IPS DF 4.7 (cell line): ENCODE measurements around the gene CHRND.
"Not testable (repeated sequence)": the region's sequence is repeated elsewhere in the genome, so short reads cannot be mapped to it uniquely, and the experiment has no call there.

Source experiments
- DNase-seq: peaks from one replicate; pipeline ENCODE4 v3.0.0-alpha.2; 2013; ENCODE audit warnings: low spot score; ENCODE audit errors: extremely low read depth

Gene CHRND

DNA sequence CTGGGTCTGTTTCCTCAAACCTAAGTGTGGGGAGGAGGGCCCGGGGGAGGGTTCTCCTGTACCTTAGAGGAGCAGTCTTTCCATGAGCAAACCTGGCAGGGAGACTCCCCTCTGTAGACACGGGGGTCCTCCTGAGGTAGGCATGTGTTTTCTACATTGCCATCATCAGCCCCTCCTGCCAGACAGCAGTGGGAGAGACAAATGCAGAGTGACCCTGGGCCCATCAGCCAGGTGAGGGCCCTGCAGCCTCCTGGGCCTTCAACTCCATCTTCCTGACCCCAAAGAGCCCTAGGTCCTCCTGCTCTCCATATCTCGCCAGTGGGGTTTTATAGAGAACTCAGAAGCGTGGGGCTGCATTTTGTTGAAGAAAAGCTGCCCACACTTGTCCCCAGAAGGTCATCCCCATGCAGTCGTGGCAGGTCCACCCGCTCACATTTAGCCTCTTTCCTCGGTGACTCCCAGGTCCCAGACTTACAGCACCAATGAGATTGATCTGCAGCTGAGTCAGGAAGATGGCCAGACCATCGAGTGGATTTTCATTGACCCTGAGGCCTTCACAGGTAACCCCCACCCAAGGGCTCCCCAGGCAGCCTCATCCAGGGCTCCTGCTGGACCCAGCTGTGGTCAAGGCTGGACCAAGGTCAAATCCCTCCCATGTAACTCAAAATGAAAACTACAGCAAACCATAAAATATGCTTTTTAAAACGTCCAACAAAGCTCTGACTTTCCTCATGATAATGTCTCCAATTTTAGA, 16.2 kb downstream of the CHRND start:
- DNase-seq: no peak

DNA sequence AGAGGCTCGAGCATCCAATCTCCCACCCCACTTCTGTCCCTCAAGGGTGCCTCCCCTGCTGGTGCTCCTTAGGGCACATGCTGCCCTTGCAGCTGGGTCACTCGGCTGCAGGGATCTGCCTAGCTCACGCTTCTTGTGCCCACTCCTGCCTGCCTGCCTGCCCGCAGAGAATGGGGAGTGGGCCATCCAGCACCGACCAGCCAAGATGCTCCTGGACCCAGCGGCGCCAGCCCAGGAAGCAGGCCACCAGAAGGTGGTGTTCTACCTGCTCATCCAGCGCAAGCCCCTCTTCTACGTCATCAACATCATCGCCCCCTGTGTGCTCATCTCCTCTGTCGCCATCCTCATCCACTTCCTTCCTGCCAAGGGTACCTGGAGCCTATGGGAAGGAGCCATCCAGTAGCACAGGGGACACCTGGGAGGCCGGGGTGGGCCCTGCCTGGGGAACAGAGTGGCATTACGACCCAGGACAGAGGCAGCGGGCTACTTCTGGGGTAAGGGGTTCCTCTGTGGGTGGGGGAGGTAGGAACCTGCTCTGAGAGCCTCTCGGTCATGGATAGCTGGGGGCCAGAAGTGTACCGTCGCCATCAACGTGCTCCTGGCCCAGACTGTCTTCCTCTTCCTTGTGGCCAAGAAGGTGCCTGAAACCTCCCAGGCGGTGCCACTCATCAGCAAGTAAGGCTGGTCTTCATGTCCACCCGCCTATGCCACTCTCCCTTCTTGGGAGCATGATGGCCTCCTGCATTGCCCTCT, 16.9 kb downstream of the CHRND start:
- no peak for DNase-seq

DNA sequence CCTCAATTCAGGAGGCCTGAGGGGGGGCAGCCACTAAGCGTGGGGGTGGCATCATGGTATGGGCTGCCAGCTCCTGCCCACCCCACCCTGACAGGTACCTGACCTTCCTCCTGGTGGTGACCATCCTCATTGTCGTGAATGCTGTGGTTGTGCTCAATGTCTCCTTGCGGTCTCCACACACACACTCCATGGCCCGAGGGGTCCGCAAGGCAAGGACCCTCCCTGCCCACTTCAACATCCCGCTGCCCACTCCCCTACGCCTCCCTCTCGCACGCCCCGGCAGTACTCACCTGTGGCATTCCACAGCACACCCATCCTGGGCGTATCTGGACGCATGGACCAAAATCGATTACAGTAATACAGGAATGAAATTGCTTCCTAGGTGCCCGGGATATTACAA, 17.5 kb downstream of the CHRND start:
- no peak for DNase-seq

DNA sequence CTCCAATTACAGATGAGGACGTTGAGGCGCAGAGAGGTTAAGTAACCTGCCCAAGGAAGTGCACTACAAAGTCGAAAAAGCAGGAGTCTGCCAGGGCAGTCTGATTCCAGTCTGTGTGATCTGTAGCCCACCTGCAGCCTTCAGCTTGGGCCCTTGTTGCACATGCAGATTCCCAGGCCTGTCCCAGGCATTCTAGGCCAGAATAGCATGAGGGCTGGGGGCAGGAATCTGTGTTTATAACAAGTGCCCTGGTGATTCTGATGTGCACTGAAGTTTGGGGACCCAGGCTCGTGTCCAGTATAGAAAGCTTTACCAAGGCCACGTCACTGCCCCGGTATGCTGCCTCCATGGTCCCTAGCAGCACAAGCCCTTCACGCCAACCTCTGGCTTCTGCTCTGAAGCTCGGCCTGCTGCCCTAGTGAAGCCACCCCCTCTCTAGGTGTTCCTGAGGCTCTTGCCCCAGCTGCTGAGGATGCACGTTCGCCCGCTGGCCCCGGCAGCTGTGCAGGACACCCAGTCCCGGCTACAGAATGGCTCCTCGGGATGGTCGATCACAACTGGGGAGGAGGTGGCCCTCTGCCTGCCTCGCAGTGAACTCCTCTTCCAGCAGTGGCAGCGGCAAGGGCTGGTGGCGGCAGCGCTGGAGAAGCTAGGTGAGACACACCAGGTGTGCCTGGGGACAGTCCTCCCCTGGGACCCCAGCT, 18.1 kb downstream of the CHRND start:
- no peak for DNase-seq

DNA sequence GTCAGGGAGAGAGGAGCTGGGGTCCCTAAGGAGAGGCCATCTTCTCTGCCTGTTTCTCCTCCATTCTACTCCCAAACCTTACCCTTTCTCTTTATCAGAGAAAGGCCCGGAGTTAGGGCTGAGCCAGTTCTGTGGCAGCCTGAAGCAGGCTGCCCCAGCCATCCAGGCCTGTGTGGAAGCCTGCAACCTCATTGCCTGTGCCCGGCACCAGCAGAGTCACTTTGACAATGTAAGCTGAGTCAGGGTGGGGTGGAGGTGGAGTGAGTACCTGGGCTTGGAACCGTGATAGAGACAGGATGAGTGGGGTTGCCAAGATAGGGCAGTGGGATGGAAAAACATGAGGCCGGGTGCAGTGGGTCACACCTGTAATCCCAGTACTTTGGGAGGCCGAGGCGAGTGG, 18.7 kb downstream of the CHRND start:
- no peak for DNase-seq

DNA sequence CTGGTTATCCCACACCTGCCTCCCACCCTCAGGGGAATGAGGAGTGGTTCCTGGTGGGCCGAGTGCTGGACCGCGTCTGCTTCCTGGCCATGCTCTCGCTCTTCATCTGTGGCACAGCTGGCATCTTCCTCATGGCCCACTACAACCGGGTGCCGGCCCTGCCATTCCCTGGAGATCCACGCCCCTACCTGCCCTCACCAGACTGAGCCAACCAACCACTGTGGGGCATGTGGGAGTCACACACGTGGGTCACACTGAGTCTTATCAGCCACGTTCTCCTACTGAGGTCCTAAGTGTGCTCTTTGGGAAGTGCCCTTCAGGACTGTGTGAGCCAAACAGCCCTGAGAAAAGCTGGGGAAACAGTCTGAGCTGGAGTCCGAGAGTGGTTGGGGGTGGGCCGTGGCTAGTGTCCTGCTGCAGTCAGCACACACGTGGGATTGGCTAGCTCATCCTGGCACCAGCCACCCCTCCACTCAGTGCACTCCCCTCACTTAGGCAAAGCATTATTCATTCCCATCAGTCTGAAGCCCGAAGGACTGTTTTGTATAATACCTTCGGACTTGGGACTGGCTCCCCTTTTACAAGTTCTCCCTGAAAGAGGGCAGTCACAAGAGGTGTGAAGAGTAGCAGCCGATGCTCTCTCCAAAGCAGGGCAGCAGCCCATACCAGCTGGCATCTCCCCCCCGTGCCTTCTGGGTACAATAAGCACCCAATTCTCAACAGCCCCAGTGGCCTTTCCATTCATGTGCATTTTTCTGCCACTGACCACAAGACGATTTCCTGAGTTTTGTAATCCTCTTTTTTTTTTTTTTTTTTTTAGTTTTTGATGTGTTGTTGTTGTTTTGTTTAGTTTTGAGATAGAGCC, 19.8 kb downstream of the CHRND start:
- DNase-seq: no peak

DNA sequence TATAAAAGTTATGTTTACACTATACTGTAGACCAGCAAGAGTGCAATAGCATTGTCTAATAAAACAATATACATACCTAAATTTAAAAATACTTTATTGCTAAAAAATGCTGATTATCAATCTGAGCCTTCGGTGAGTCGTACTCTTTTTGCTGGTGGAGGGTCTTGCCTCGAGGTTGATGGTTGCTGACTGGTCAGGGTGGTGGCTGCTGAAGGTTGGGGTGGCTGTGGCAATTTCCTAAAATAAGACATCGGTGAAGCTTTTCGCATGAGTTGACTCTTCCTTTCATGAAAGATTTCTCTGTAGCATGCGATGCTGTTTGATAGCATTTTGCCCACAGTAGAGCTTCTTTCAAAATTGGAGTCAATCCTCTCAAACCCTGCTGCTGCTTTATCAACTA, 22.0 kb downstream of the CHRND start:
- no peak for DNase-seq

DNA sequence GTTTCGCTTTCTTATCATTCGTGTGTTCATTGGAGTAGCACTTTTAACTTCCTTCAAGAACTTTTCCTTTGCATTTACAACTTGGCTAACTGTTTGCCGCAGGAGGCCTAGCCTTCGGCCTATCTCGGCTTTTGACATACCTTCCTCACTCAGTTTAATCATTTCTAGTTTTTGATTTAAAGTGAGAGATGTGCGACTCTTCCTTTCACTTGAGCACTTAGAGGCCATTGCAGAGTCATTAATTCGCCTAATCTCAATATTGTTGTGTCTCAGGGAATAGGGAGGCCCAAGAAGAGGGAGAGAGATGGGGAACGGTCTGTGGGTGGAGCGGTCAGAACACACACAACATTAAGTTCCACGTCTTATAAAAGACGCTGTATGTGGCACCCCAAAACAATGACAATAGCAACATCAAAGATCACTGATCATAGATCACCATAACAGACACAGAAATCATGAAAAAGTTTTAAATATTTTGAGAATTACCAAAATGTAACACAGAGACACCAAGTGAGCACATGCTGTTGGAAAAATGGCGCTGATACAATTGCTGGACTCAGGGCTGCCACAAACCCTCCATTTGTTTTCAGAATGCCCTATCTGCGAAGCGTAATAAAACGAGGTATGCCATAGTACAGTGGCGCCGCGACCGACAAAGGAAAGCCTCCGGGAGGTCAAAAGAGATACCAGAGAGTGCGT, 23.8 kb downstream of the CHRND start:
- DNase-seq: no peak

DNA sequence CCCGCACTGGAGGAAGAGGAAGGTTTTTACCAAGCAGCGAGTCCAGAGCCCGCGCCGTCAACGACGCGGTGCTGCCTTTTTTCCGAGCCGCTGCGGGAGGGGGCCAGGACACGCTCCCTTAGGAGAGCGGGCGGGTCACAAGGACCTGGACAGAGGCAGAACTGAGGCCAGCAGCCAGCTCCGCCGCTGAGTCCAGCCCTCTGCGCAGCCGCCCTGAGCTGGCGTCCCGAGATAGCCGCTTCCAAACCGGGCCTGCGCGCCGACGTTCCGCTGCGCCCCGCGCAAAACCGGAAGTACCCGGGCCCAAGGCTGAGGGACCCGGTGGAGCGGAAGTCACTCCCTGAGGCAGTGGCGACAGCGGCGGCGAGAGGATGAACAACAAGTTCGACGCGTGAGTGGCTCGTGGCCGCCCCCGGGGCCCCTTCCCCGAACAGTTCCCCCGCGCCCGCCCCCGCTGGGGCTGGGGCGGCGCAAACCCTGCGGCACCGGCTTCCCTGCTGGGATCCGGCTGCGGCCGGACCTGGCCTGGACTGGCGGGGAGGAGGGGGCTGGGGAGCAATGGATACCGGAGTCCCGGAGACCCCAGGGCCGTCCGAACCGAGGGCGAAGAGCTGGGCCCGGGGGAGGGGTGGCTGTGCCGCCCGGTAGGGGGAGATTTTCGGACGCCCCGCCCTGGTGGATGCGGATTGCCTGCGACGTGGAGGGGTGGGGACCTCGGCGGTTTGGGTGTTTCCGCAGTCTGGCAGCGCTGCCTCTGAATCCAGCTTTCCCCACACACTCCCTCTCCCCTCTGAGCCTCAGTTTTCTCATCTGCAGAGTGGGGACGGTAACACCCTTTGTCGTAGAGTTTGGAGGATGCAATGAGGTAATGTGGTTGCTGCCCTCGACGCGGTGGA, 24.6 kb downstream of the CHRND start, which contains the start of the genes EIF4E2 and TIGD1:
Gene EIF4E2, plus strand, starts transcription at position 336 of the 896 bp plus-strand sequence. Its CDS starts 36 bp downstream, at position 372.
Gene TIGD1, minus strand, starts transcription at position 204 of the 896 bp plus-strand sequence. CDS start 675 bp downstream, outside the sequence.
- peak; percentile 33 for DNase-seq

DNA sequence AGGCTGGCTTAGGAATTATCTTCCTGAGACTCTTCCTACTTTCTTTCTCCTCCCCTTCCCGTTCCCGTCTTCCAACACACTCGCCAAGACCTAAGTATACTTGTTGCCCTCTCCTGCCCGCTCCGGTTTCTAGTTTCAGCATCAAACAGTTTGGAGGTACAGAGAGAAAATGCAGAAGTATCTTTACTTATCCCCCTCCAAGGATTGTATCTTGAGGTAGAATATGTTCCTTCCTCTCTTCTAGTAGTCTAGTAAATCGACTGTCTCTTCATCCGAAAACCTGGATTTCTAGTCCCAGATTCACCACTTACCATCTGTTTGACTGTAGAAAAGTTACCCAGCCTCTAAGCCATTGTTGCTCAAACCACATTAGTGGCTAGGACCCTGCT, 25.3 kb downstream of the CHRND start:
- peak; percentile 7 for DNase-seq

DNA sequence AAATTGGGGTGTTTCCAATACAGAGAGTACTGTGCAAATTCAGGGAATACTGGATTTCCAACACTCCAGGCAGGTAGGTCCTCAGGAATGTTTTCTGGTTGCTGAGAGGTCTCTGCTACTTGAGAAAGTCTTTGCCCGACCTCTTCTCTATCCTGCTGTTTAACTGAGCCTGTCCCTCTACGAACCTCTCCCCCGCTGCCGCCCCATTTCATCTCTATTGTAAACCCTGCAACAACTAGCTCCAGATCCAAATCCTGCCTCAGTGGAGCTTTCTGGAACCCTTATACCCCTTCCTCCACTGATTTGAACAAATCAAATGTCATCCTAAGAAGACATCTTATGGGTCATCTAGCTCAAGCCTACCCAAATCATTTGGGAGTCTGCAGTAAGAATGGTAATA, 25.8 kb downstream of the CHRND start:
- DNase-seq: no peak

DNA sequence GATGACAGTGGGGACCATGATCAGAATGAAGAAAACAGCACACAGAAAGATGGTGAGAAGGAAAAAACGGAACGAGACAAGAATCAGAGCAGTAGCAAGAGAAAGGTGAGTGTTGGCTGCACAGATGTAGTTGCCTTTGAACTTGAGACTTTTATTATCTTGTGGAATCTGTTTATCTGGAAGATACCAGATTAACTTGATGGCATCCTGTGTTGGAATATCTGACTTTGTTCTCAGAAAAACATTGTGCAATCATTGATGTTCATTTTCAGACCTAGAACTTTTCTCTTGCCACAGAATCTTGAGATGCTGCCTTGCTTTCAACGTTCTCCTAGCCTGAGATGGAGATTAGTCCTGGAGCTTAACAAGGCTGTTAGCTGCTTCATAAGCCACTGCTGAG, 30.5 kb downstream of the CHRND start:
- no peak for DNase-seq

DNA sequence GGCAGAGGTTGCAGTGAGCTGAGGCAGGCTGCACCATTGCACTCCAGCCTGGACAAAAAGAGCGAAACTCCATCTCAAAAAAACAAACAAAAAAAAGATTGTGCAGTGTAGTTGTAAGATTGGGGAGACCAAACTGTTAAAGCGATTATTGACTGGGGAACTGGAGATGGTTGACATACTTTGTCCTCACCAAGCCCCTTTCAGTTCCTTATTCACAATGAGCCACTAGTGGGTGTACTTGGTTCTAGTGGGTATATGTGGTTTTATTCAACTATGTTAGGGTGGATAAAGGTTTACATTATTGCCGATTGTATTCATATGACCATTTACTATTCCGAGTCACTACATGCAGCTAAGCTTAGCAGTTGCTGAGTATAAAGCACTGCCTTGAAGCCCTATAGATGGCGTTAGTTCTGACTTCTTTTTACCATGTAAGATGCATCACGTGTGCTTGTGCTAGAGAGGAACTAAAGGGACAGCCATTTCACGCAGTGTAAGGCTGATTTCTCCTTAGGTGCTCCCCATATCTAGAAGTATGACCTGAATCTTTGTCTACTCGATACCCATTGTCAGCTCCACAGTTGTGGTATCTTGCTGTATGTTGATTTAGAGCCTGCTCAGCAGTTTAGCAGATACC, 36.7 kb downstream of the CHRND start:
- no peak for DNase-seq

DNA sequence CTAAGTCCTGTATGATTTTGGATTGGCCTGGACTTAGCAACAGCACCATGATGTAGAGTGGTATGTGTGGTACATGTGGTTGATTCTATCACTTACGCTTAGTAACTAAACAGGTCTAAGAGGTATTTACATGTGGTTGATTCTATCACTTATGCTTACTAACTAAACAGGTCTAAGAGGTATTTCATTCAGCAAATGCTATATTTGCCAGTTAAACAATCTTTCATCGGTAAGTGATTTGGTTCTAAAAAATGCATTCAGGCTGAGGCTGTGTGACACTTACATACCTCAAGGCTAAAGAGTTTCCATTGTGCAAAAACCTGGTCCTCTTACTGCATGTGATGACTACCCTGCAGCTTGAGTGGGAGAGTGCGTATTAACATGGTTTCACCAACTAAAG, 37.6 kb downstream of the CHRND start:
- no peak for DNase-seq

DNA sequence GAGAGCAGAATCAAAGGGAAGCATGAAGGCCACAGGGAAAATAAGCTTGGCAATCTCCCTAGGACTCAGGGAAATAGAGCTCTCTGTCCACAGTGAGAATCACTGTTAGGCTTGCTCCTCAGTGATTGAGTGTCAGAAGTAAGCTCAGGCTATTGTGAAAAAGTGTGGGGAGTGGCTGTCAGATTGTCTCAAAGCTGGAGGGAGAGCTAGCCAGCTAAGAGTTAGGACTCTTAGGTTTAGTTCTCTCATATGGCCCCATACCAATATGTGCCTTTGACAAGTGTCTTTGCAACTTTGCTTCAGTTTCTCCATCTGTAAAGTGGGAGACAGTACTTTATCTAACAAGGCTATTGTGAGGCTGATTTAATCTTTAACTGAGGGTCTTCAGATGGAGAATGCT, 41.8 kb downstream of the CHRND start:
- no peak for DNase-seq

DNA sequence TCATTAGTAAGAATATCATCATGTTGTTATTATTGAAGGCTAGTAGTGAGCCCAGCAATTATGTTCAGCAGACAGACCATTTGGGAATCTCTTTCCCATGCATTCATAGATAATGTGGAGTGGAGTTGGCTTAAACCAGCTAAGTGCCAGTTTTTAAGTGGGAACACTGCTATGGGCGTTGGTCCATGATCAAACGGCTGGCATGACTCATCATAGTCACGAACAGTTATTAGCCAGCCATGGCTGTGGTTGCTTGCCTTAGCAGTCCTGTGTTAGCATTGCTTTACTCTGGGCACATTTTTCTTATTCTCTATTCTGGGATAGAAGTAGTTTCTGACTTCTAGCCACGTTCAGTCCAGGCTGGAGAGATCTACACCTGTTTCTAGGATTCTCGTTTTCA, 42.2 kb downstream of the CHRND start:
- no peak for DNase-seq

DNA sequence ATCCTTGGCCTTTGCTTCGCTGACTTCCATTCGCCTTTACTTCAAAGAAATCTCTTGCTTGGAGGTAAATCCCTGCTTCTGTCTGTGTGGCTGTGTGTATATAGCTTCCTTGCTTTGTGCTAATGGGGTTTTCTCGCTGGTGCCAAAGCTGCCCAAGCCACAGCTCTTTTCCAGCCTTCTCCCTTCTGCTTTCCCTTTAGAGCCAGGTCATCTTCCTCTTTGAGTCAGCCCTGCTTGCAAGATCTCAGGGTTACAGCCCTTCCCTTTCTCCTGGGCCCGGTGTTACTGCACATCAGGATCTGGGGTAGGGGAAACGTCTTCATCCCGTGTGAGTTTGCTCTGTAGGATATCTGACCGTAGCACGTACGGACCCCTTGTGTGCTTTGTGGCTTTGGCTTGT, 43.6 kb downstream of the CHRND start:
- DNase-seq: no peak

DNA sequence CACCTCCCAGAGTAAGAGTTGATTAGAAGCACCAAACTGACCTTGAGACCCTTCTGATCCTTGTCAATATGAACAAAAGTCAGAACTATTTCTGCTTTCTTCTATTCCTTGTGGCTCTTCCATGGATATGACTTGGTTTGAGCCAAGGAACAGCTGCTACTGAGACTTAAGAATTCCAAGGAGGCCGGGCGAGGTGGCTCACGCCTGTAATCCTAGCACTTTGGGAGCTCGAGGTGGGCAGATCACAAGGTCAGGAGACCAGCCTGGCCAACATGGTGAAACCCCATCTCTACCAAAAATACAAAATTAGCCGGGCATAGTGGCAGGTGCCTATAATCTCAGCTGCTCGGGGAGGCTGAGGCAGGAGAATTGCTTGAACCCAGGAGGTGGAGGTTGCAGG, 44.5 kb downstream of the CHRND start:
- not testable (repeated sequence) for DNase-seq

DNA sequence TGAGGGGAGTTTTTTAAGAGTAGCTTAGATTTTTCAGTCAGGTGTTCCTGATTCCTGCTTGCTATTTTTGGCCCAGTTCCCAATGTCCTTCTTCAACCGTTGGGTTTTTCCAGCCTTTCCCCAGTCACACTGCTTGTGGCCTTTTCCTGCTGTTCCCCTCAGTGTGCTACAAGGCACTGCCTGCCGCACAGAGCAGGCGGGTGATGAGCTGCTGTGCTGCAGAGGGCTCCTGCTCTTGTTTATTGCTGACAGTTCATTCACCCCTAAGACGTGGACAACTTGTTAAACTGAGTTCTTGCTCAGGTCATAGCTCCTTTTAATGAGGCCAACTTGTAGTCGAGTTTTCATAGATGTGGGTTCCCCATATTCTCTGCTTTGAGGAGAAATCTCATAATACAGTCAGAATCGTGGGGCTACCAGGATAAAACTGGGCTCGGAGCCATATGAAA, 45.1 kb downstream of the CHRND start:
- DNase-seq: no peak
